Sigmoid colon (tissue), 4 donors: Measurements from ENCODE around the gene CD4.

ENCODE experiments used
- EP300 ChIP-seq, 4 donors: sonication (generic); formaldehyde crosslinking; IDR thresholded peaks; one replicate each; pipeline ENCODE4 v1.6.1; 2017; ENCODE audit warnings: antibody characterized with exemption in 4 of 4
- POLR2A ChIP-seq, 2 donors: fragments of 450-650 bp; IDR thresholded peaks; one replicate each; pipeline ENCODE4 v1.6.1; 2016; ENCODE audit warnings: antibody characterized with exemption in 2 of 2, mild to moderate bottlenecking in 2 of 2, moderate library complexity in 2 of 2
- POLR2AphosphoS5 ChIP-seq, 4 donors: sonication (generic); formaldehyde crosslinking; IDR thresholded peaks; one replicate each; pipeline ENCODE4 v1.6.1; 2017; ENCODE audit warnings: antibody characterized with exemption in 4 of 4
- TF ChIP-seq, protein P1 (sequence below), 4 experiments: fragments of 450-650 bp in 3 of 4; fragments of 200-600 bp in 1 of 4; IDR thresholded peaks; one replicate each; pipeline ENCODE4 v1.5.1; 2016 to 2019; ENCODE audit warnings: antibody characterized with exemption in 4 of 4, mild to moderate bottlenecking in 3 of 4, moderate library complexity in 2 of 4

DNA sequence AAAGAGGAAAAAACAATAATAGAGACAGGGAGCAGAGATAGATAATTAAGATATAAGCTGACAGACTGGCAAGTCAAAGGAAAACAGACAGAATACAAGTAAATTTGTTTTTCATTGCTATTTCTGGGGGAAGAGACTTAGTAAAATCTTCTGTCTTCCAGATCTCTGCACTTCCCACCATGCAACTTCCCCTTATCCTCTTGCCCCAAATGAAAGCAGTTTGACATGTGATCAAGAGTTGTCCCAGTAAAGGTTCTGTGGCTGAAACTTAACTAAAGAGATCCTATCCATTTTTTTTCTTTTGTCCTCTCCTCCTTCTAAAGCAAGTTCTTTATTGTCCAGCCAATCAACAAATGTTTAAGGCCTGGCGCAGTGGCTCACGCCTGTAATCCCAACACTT is 34.9 kb upstream of the CD4 start:
- no peak for TF ChIP-seq POLR2A (IDR thresholded peaks at IDR 0.05)
- TF ChIP-seq, protein P1, sequence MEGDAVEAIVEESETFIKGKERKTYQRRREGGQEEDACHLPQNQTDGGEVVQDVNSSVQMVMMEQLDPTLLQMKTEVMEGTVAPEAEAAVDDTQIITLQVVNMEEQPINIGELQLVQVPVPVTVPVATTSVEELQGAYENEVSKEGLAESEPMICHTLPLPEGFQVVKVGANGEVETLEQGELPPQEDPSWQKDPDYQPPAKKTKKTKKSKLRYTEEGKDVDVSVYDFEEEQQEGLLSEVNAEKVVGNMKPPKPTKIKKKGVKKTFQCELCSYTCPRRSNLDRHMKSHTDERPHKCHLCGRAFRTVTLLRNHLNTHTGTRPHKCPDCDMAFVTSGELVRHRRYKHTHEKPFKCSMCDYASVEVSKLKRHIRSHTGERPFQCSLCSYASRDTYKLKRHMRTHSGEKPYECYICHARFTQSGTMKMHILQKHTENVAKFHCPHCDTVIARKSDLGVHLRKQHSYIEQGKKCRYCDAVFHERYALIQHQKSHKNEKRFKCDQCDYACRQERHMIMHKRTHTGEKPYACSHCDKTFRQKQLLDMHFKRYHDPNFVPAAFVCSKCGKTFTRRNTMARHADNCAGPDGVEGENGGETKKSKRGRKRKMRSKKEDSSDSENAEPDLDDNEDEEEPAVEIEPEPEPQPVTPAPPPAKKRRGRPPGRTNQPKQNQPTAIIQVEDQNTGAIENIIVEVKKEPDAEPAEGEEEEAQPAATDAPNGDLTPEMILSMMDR (IDR thresholded peaks at IDR 0.05) = no peak
- no peak for TF ChIP-seq POLR2AphosphoS5 (IDR thresholded peaks at IDR 0.05)
- TF ChIP-seq EP300 (IDR thresholded peaks at IDR 0.05) = no peak
